ENCODE results near the gene CASZ1.

The CASZ1 gene

DNA sequence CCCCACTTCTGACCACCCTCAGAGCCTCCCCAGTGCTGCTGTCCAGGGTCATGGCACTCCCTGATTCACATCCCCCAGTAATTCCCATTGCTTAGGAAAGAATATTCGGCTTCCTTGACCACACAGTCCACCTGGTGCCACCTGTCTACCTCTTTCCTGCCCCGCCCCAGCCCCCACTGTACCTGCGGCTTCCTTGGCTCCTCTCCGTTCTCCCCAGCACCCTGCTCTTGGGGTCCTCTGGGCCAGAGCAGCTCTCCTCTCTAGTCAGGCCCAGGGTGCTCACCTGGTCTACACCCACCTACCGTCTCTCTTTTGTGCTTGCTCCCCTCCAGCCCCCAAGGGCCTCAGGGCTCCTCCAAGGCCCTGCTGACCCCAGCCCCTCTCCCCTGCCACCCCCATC, 179.1 kb downstream of the CASZ1 start:
- H3K4me3 ChIP-seq (replicated peaks; ENCODE audit: low read depth, low read length): no peak overlapping the region
- TF ChIP-seq, protein P1, sequence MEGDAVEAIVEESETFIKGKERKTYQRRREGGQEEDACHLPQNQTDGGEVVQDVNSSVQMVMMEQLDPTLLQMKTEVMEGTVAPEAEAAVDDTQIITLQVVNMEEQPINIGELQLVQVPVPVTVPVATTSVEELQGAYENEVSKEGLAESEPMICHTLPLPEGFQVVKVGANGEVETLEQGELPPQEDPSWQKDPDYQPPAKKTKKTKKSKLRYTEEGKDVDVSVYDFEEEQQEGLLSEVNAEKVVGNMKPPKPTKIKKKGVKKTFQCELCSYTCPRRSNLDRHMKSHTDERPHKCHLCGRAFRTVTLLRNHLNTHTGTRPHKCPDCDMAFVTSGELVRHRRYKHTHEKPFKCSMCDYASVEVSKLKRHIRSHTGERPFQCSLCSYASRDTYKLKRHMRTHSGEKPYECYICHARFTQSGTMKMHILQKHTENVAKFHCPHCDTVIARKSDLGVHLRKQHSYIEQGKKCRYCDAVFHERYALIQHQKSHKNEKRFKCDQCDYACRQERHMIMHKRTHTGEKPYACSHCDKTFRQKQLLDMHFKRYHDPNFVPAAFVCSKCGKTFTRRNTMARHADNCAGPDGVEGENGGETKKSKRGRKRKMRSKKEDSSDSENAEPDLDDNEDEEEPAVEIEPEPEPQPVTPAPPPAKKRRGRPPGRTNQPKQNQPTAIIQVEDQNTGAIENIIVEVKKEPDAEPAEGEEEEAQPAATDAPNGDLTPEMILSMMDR (IDR thresholded peaks at IDR 0.05; ENCODE audit: low read depth, low read length, missing control alignments): no peak
- DNase-seq (ENCODE audit: extremely low read depth, low read depth): no peak

DNA sequence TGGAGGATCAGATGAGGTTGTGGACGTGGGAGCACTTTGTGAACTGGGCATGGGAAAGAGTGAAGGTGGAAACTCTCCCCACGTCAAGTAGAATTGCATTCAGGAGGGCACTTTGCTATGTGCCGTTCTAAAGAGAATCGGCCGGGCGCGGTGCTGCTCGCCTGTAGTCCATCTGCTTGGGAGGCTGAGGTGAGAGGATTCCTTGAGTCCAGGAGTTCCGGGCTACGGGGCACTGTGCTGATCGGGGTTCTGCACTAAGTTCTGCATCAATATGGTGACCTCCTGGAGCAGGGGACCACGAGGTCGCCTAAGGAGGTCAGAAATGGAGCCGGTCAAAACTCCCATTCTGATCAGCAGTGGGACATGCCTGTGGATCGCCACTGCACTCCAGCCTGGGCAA, 179.8 kb downstream of the CASZ1 start:
- TF ChIP-seq, protein P1 (IDR thresholded peaks at IDR 0.05; ENCODE audit: low read depth, low read length, missing control alignments): no peak
- DNase-seq (ENCODE audit: extremely low read depth, low read depth): no peak
- H3K4me3 ChIP-seq (replicated peaks; ENCODE audit: low read depth, low read length): no peak overlapping the region

DNA sequence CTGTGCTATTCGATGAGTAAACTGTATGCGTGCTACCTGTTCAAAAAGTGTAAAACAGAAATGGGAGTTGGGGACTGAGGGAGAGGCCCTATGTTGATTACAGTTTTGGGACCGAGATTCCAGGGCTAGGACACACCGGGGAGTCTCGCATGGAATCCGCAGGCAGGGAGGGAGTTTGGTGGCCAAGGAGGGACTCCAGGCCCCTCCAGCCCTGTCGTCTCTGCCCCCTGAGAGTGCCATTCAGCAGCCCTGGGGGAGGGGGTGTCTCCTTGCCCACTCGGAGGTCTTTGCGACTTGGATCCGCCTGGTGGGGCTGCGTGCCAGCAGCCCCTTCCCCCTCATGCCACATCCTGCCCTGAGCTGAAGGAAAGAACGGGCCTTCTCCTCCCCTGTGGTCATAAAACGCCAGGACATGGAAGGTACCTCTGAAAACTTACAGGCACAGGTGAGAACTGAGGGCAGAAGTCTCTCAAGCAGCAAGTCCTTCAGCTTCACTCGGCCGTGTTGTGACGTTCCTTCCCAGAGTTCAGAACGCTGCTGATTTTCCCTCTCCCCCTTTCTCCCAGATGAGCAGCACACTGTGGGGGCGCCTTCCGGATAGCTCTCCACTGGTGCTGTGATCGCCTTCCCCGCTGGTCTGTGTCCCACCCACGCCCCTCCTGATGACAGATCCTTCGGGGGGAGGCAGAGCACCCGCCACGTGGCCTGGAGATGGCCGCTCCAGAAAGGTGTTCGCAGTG, 180.3 kb downstream of the CASZ1 start:
- no peak for DNase-seq (ENCODE audit: extremely low read depth, low read depth)
- TF ChIP-seq, protein P1 (IDR thresholded peaks at IDR 0.05; ENCODE audit: low read depth, low read length, missing control alignments): no peak
- no peak overlapping the region for H3K4me3 ChIP-seq (replicated peaks; ENCODE audit: low read depth, low read length)

DNA sequence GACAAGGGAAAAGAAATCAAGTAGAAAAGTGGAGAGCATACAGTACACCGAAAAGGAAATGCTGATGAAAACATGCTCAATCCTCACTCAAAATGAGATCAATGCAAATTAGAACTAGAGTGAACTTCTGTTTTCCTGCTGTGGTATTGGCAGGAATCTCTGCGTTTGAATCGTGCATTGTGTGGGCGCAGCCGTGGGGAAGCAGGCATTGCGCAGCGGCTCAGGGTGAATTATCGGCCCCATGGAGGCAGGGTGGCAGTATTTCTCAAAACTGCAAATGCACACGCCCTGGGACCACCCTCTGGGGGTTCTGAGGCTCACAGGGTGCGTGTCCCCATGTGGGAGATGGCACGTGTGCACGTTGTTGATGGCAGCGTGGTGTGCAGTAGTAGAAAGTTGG, 181.1 kb downstream of the CASZ1 start:
- TF ChIP-seq, protein P1 (IDR thresholded peaks at IDR 0.05; ENCODE audit: low read depth, low read length, missing control alignments): no peak
- no peak overlapping the region for H3K4me3 ChIP-seq (replicated peaks; ENCODE audit: low read depth, low read length)
- DNase-seq (ENCODE audit: extremely low read depth, low read depth): no peak

DNA sequence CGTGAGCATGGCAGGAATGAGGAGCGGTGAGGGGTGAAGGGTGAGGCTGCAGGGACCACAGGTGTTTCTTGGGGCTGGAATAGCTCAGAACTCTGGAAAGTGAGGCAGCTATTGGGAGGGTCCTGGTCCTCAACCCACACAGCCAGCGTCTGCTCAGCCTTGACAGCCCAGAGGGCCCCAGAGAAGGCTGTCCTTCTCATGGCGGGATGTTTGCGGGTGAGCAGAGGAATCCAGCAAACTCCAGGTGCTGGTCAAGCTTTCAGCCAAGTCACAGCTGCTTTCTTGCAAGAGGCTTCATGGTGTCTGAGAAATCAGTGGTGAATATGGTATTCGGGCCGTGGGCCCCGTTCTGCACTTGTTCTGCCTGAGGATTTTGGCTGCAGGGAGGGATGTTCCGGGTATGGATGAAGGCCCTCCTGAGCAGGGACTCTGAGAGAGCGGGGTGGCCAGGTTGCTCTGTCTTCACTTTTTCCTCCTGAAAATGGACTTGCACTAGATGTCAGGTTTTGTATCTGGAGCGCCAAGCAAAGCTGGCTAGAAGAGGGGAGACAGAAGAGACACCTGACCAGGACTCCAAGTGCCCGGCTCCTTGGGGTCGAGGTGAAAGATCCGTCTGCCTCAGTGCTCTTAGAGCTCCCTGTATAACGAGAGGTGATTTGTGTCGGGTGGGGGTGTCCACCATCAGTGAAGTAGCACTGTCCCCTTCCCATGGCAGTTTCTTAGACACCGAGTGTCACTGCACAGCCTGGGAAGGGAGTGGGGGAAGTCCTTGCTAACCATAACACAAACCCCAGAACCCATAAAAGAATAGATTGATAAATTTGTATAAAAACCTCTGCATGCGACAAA, 181.8 kb downstream of the CASZ1 start:
- TF ChIP-seq, protein P1 (IDR thresholded peaks at IDR 0.05; ENCODE audit: low read depth, low read length, missing control alignments): no peak
- no peak for DNase-seq (ENCODE audit: extremely low read depth, low read depth)
- H3K4me3 ChIP-seq (replicated peaks; ENCODE audit: low read depth, low read length): no peak overlapping the region

DNA sequence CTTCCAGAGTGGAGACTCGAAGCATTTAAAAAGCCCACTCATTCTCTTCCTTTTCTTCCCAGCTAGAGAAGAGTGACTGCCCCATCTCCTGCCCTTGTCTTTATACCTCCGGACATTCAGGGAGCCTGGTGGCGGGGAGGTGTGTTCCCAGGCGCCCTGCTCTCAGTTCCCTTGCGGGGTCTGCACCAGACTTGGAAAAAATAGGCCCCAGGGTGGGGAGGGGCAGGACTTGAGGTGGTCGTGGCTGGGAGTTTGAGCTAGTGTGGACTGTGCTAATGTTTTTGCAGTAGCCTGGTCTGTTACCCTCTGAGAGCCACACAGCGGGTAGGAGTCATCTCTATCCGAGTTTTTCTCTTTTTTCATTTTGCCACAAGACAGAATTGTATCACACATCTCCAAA, 182.6 kb downstream of the CASZ1 start:
- H3K4me3 ChIP-seq (replicated peaks; ENCODE audit: low read depth, low read length): no peak overlapping the region
- TF ChIP-seq, protein P1 (IDR thresholded peaks at IDR 0.05; ENCODE audit: low read depth, low read length, missing control alignments): no peak
- no peak for DNase-seq (ENCODE audit: extremely low read depth, low read depth)

Data from HFF-Myc (cell line).